HG03045 (cell line): ENCODE data around the gene PHLPP1.

Experiments
- ATAC-seq: cut with Tn5 transposase; IDR thresholded peaks from one replicate; pipeline ENCODE4 v1.9.1; 2021; ENCODE audit warnings: mild to moderate bottlenecking, moderate library complexity; ENCODE audit not compliant: unreplicated experiment

PHLPP1 gene

DNA sequence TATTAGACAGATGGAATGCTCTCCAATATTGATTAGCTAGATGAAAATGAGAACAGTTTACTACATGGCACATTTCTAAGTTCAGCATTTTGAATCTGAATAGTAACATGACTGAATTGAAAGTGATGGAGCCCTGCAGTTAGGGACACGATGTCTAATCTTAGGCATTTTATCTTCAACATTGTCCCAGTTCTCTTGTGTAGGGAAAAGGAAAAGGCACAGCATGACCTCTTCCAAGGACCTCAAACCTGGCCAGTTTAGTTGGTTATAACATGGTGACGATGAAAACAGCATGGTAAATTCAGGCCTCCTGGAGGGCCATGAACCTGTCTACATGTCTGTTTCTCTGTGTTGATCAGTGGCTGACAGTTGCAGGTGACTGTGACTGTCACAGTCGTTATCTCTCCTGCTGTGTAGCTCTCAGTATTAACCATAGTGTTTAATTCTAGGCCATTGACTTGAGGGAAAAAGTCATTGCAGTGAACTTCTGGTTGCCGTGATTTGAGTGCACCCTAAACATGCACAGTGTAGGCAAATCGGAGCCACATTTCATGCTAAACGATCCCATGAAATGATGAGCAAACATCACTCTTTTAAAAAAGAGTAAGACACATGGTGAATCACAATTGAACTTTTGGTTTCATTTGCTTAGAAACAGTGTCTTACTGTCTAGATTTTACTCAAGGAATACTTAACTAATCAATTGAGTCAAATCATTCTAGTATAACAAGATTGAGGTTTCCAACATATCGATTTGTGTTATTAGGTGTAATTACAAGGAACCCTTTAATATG is 129.7 kb downstream of the PHLPP1 start:
- peak; percentile 79 for ATAC-seq

DNA sequence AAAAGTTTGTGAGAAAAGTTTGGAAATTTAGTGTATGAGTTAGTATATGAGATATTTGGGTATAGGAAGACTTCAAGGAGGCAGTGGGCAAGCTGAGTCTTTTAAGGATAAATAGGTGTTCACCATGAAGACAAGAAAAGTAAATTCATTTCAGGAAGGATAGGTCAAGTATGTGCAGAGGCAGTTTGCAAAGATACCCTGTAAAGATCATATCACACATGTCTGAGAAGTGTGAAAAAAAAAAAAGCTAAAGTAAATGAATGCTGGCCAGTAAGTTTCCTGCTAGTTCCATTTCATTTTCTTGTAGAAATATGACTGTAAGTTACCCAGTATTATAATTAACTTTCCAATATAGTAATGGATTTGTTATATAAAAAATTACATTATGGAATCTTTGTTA is 131.0 kb downstream of the PHLPP1 start:
- no peak for ATAC-seq

DNA sequence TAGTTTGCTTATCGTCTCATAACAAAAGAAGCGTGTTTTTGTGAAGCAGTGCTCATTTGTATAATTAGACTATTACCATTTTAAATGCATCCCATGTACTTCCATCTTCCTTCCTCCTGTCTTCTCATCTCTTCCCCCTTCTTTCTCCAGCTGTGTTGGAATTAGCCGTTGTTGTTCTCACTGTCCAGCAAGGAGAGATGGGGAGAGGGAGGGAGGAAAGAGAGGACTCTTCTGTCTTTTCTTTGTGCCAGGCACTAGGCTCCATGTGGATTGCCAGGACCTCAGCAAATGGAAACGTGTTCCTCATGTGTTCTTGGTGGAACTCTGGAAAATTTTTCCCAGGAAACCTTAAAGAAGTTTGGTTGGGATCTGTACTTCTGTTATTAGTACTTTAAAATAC is 131.7 kb downstream of the PHLPP1 start:
- ATAC-seq: no peak

DNA sequence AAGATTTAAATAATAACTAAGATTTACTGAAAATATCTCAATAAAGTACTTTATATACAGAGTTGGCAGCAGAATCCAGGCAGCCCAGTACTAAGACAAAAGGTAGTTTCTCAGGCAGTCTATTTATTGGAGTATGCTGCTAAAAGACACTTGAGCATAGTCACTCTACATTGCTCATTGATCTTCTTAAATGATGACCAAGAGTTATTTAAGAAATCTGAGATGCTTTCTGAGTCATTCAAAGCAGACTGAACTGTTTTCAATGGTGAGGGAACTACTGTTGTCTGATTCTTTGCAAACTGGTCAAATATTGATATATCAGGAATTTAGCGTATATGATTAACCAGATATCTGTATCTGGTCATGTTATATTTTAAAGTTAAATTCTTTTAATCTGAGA is 133.6 kb downstream of the PHLPP1 start:
- no peak for ATAC-seq

DNA sequence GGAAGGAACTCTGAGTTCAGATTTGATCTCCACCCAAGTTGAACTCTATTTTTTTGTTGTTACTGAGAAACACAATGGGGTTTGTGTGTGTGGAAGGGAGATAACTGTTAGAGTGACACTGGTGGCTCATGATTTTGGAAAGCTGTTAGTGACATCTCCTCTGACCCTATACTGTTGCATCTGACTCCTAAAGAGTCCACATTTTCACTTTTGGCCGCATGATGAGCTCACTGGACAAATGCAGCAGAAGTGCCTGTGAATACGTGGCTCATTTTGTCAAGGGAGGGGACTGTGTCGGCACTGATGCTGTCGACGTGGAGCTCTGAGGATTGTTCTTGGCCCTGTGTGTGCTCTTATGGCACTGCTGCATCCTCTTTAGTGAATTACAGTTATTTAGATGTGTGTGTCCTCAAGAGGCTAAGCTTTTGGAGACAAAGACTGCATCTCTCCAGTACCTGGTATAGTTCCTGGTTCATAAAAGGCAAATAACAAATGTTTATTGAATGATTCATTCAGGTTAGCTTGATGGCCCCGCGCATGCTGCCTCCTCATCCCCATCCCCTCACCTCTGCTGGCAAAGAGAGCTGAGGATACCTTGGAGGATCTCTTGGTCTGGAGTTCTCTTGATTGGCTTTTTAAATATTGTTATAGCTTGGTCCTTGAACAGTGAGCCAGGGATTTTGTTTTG is 135.4 kb downstream of the PHLPP1 start:
- ATAC-seq: no peak

DNA sequence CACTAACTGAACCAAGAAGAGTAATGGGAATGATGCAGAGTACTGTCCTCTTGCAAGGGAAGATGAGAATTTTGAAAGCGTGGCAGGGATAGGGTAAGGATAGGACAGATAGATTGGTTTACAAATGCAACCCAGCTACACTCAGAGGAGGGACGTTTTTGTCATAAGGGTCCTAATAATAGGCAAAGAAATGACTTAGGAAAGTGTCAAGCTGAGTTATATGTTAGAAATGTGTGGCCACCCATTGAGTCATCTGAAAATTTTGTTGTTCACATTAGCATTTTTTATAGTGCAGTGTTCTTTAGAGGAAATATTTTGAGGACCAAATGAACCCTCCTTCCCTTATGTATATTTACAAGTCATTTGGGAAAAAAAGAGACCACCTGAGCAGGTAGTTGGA is 137.5 kb downstream of the PHLPP1 start:
- ATAC-seq: no peak

DNA sequence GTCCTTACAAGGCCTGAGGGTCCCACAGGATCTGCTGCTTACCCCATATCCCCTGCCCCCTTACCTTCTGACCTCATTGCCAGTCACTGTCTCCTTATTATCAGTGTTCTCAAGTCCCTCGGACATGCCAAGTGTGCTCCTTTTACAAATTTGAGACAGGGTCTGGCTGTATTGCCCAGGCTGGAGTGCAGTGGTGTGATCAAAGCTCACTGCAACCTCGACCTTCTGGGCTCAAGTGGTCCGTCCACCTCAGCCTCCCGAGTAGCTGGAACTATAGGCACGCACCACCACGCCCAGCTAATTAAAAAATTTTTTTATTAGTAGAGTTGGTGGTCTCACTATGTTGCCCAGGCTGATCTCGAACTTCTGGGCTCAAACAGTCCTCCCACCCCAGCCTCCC is 141.0 kb downstream of the PHLPP1 start:
- no peak for ATAC-seq

DNA sequence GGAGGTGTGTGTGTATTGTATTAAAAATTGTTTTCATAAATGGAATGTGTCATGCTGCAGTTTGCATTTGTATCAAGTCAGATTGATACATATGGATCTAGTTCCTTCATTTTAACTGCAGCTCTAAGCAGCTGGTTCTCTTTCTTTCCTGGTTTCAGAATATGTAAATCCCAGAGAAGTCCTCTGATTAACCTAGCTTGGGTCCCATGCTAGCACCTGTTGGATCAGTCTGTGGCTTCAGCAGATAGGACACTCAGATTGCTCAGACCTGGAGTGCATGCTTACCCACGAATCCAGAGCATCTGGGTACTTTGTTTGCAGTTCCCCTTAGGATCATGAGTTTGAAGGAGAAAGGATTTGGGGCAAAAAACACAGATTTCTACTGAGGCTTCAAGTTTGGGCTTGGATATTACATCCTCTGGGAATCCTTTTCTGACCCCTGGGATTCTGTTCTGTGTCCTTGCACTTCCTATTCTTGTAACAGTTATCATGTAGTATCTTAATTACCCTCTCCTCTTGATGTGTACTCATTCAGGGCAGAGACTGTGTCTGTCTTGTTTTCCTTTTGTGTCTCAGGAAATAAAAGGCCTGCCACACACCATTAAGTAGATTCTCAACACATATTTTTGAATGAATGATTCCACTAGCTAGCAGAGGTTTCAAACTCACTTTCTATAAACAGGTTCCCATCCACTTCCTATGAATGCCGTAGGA is 142.1 kb downstream of the PHLPP1 start:
- no peak for ATAC-seq

DNA sequence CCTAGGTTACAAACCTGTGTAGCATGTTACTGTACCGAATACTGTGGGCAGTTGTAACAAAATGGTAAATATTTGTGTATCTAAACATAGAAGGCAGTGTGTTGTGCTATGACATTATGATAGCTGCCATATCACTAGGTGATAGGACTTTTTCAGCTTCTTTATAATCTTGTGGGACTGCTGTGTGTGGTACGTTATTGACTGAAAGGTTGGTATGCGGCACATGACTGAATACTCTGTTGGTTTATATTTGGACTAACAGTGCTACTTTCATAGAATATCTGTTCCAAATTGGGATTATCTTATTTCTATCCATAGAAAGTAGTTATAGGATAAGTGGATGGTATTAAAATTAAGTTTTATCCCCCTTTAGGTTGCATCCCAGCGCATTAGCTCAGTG is 144.7 kb downstream of the PHLPP1 start:
- no peak for ATAC-seq

DNA sequence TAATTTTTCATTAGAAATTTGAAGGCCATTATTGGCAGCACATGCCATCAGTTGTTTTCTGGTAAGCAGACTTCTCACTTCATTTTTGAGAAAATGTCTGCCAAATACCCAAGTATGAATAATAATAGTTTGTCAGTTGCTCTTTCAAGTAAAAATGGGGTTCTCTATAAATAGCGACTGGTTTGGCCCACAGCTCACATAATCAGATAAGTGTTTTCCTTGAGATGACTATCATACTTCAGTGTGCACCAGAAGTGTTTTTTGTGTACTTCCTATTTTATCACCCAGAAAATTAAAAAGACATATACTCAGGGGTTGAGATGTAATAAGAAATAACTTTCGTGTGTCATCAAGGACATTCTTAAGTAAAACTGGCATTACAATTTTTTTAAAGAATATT is 147.1 kb downstream of the PHLPP1 start:
- no peak for ATAC-seq

DNA sequence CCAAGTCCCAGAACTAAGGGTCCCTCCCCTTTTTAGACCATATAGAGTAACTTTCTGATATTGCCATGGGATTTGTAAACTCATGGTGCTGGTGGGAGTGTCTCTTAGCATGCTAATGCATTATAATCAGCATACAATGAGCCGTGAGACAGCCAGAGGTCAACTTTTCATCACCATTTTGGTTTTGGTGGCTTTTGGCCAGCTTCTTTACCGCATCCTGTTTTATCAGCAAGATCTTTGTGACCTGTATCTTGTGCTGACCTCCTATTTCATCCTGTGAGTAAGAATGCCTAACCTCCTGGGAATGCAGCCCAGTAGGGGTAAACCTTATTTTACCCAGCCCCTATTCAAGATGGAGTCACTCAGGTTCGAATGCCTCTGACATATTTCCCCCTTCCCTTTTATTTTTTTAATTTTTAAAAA is 148.2 kb downstream of the PHLPP1 start:
- no peak for ATAC-seq

DNA sequence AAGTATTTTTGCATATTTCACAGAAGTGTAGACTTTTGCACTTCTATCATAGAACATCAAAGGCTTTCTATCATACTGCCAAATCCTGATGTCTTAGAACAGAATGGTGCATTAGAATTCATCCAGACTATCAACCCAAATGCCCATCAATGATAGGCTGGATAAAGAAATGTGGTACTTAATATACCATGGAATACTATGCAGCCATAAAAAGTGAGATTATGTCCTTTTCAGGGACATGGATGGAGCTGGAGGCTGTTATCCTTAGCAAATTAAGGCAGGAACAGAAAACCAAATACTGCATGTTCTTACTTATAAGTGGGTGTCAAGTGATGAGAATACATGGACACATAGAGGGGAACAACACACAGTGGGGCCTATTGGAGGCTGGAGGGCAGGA is 150.2 kb downstream of the PHLPP1 start:
- ATAC-seq: no peak

DNA sequence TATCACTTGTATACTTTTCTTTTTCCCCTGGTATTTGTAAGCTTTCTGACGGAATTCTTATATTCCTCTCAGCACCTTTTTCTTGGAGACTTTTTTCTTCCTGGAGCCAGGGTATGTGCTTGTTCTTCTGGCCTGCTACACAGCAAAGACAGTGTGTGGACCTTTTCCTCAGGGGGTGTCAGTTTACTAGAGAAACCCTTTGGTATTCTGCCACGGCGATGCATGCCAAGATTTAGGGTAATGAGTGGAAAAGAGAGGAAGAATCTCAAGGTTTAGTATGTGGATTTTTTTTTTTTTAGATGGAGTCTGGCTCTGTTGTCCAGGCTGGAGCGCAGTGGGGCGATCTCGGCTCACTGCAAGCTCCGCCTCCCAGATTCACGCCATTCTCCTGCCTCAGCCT is 152.2 kb downstream of the PHLPP1 start:
- ATAC-seq: no peak

DNA sequence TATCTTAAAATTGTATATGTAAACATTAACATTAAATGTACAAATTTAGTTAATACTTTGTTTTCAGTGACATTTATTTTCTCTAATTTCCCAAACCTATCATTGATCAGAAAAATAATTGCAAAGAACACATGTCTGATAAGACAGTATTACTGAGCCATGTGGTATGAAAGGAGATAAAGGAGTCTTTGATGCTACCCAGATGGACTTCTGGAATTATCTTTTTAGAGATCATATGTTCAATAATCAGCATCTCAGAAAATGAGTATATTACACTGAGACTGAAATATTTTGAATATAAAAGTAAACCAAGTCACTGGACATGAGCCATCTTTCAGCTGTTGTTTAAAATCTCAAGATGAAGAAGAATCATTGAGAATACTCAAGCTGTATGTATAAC is 153.3 kb downstream of the PHLPP1 start:
- no peak for ATAC-seq

DNA sequence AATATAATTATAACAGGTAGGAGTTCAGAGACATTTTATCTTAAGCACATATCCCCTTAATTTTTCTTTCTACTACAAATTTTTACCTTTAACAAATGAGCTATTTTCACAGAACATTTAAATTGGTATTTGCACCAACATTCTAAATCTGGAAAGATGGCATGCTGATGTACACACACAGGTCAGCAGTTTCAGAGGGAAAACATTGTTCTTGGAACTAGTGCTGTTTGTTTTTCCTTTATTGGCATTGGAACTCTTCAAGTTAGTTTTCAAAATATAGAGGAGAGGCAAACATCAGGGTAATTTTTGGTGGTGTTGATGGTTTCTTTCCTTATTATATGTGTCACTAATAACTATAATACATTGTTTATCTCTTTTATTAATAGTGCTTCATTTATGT is 155.3 kb downstream of the PHLPP1 start:
- ATAC-seq: no peak

DNA sequence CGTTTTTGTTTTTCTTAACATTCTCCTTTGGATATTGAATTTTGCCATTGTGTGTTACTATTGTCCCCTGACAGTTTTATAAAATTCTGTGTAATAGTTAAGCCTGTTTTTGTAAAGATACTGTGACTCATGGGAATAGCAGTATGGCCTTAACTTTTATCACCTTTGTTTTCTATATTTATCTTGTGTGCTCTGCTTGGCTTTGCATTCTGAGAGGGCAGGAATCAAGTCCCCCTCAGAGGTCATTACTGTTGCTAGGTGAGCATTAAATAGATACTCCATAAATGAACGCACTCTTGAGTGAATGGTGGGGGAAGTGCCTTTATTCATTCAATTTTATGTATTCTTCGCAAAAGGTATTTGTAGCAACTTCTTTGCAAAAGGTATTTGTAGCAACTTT is 160.0 kb downstream of the PHLPP1 start:
- ATAC-seq: no peak

DNA sequence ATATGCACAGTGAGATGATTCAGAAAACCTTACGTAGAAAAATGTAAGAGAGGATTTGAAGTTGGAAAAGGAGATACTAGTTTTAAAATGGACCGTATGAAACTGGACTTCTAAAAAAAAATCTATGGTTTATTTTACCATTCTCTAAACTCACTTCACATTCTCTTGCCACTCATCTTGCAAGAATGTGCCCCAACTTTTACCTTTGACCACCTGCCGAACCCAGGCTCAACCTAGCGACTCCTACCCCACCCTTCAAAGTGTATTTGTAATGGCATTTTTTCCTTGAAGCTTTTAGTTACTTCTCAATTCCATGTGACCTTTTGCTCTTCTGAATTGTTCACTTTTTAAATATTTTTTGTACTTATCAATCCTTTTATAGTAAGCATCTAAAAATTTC is 160.8 kb downstream of the PHLPP1 start:
- ATAC-seq: no peak

DNA sequence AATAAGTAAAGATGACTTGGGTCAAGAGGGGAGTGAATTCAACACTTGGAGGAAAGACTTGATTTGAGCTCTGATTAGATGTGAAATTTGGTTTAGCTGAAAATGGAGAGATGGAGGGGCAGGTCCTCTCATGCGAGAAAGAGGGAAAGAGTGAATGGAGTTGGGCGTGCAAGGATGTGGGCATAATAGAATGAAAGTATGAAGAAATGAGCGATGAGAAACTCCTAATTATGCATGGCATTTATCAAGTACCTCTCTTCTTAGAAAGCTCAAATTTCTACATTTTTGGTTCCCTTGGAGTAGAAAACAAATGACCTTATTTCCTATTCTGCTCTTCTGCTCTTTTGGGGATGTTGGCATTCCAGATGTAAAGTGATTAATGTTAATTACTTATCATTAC is 161.5 kb downstream of the PHLPP1 start:
- no peak for ATAC-seq

DNA sequence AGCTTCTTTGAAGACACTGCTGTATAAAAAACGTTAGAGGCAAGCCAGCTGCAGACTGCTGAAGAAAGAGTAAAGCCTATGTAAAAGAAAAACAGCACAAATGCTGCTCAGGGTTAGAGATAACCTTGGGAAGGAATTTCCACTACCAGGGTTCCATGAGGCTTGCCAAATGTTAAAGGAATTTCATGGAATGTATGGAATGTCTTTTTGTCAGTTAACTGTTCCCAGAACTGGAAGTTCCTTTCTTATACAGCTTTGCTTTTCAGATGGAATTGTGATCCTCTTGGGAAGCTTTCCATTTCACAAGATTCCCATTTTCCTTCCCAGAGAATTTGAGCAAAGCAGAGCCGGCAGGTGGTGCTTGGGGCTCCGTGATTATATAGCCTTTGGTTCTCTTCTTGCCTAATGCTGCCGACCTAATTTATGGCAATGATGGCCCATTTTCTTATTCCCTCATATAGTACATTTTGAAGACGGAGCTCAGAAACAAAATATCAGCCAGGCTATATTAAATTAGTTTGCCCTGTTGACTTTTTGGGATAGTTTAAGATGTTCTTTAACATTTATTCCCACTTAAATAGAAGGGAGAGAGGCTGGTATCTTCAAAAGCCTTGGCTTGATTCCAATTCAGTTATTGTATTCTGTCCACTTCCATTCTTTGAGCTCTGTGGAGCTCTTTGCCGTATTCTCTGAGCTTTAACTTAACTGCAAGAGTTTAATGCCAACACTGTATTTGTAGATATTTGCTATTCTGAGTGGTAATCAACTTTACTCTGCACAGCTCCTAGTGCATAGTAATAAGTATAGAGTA is 162.3 kb downstream of the PHLPP1 start:
- ATAC-seq: no peak

DNA sequence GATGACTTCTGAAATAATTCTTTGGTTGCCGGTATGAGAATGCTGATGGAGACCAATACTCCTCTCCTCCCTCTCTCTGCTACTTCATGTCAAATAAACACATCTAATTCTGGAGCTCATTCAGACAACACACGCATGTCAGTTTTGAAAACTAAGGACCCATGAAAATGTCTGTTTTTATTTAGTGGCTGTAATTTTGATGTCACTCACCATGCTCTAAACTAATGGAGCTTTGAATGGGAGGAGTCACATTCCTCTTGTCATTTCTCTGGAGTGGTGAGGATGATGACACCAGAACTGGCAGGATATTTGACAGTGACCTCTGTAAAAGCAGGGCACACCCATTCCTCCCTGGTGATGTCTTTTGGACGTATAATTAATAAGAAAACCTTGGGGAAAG is 163.0 kb downstream of the PHLPP1 start:
- no peak for ATAC-seq

DNA sequence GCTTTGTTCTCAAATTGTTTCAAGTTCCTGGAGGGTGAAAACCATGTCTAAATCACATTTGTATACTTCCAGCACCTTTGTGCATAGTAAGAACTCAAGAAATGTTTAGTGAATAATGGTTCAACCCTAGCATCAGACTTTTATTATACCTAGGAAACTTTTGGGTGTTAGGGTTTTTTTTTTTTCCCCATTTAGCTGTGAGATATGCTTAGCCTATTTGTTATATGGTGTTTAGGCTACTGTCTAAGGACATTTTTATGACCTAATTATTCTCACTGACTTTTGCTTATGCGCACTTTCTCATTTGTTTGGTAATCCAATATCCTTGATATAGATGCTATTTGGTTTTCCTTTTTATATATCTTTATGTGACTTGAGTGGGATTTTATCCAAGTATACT is 164.7 kb downstream of the PHLPP1 start:
- no peak for ATAC-seq
